Epidermal melanocyte (primary cell): Measurements from ENCODE around the gene BMPR1B.

Experiments
- DNase-seq: peaks from one replicate; pipeline ENCODE4 v3.0.0; 2011; ENCODE audit warnings: low spot score; ENCODE audit not compliant: insufficient read length

BMPR1B gene

GRCh38 chr4:94909645-94910044 lies 151.9 kb downstream of the BMPR1B start:
- no peak for DNase-seq

- DNase-seq, result no peak
These were observed 153.4 kb downstream of the BMPR1B start for GRCh38 chr4:94911106-94911505.

DNA sequence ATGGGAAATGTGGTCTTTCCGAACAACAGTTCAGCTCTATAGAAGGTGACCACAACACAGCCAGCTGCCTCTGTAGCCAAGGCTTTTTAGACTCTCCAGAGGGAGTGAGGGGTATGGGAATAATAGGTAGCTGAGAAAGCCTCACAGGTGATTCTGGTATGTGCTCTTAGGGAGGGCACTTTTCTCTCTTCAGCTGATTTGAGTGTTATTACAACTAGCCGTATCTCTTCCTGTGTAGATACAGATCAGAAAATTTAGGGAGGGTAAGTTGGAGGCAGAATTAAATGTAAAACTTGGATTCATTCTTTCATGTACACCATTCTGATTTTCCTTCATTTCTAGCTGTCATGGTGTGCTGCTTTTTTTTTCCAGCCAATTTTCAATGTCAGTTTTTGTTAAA lies 154.9 kb downstream of the BMPR1B start:
- DNase-seq, result no peak

- DNase-seq, result no peak
These were observed 155.6 kb downstream of the BMPR1B start for GRCh38 chr4:94913316-94913715.

DNA sequence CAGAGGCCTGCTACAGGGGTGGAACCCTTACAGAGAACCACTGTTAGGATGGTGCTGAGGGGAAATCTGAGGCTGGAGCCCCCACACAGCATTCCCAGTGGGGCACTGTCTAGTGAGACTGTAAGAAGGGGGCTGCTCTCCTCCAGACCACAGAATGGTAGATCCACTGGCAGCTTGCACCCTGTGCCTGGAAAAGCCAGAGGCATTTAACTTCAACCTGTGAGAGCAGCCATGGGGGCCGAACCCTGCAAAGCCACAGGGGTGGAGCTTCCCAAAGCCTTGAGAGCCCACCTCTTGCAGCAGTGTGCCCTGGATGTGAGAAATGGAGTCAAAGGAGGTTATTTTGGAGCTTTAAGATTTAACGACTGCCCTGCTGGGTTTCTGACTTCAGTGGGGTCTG lies 159.4 kb downstream of the BMPR1B start:
- no peak for DNase-seq

DNA sequence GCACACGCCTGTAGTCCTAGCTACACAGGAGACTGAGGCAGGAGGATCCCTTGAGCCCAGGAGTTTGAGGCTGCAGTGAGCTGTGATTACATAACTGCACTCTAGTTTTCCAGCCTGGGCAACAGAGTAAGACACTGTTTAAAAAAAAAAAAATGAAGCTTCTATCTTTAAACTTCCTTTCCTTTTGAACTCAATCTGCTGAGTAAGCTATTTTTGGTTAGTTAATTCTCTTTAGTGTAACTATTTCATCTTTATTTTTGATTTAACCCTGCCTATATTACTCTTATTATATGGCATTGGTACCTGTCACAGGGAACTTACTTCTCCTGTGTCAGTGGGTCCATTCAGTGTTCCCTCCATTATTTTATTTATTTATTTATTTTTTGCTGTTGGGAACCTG lies 160.8 kb downstream of the BMPR1B start:
- no peak for DNase-seq

- no peak for DNase-seq
These were observed 162.6 kb downstream of the BMPR1B start for GRCh38 chr4:94920369-94920768.

GRCh38 chr4:94924566-94924965 lies 166.8 kb downstream of the BMPR1B start:
- no peak for DNase-seq

DNA sequence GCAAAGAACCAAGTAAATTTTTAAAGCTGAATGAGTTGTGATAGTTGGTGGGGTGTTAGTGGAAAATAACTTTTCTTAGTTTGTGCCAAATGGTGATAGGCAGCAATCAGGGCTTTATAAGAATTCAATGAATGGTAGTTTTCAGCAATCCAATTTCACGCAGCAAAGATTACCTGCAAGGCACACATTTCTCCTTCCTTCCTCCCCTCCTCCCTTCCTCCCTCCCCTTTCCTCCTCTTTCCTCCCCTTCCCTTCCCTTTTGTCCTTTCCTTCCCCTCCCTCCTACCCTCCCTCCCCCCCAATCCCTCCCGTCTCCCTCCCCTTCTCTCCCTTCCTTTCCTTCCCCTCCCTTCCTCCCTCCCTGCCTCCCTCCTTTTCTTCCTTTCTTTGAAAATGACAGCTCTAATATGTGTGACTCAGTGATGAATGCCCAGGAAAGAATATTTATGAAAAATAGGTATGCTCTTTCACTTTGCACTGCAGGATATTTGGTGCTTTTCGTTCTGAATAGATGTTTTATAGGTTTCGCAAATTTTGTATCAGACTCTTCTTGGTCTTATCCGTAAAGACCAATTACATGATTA lies 168.1 kb downstream of the BMPR1B start:
- no peak for DNase-seq

DNA sequence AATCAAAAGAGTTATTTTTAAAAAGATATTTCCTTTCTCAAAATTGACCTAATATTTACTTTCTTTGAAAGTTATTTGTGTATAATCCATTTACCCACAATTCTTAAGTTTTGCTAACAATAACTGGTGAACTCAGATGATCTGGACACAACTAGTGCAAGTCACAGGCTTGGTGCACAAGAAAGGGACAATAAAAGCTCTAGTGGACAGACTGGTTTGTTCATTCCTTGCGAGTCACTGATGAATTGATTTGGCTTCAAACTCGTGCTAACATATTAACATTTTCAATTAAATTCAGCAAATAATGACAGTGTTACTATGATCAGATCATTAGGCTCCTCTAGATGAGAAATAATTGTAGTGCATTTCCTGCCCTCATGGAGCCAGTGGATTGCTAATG lies 169.2 kb downstream of the BMPR1B start:
- no peak for DNase-seq

GRCh38 chr4:94927696-94928095 lies 169.9 kb downstream of the BMPR1B start:
- no peak for DNase-seq

DNA sequence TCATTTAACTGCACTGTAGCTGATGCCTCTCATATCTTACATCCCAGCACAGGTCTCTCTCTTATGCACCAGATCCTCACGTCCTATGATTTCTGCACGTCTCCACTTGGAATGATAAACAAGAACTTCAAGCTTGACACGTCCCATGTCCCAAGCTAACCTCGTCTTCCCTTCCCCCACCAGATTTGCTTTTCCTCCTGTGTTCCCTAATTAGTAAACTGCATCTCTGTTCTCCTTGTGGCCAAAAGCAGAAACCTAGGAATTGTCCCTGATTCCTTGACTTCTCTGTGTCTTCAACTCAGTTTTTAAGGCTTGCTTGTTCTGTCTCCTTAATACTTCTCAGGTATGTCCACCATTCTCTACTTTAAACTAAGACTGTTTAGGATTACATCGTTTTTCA lies 171.9 kb downstream of the BMPR1B start:
- no peak for DNase-seq

- no peak for DNase-seq
These were observed 173.9 kb downstream of the BMPR1B start for GRCh38 chr4:94931626-94932025.

DNA sequence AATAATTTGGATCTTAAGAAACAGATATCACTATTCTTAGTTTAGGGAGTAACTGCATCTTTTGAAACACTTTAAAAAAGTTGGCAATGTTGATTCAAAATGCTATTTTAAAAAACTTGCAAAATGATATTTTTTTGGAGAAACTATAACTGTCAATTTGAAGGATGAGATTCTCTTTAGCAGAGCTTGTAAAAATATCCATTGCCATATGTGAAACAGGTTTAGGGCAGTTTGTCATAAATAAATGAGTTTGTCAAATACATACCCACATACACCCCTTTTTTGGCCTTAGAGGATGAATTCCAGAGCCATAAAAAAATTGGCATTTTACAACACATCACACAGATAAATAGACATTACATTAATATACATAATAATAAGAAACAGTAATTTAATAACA lies 174.6 kb downstream of the BMPR1B start:
- DNase-seq, result no peak

DNA sequence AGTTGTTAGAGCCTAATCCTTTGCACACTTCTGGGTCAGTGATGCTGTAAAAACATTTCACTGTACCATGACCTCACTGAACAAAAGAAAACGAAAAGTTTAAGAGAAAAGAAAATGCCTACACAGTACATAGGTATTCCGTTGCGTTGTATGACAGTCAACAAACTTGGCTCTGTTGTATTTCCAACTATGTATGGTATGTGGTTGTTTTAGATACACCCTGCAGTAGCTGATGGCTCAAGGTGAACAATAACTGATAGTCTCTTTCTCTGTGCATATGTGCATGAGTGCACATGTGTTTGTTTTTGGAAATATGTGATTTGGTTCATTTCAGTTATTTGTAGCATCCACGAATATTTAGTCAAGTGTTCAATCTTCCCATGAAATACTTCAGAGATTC lies 176.0 kb downstream of the BMPR1B start:
- no peak for DNase-seq

- no peak for DNase-seq
These were observed 176.4 kb downstream of the BMPR1B start for GRCh38 chr4:94934201-94934600.

DNA sequence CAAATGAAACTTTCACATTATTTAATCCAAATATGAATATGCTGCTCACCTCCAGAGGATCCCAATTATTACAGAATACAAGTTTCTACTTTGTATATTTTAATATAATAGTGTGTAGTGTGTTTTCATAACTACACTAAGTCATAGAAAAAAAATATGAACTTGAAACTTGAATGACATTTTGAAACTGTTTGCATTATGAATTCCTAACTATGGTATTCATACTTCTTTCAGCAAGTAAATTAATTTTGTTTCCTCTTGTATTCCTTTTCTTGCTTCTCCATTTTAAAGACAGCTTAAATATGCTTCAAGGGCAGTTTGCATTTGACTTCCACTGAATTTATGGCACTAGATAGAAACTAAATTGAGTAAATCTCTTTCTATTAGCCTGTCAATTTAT lies 177.1 kb downstream of the BMPR1B start:
- DNase-seq, result no peak

- no peak for DNase-seq
These were observed 179.1 kb downstream of the BMPR1B start for GRCh38 chr4:94936854-94937253.

- DNase-seq, result no peak
These were observed 182.2 kb downstream of the BMPR1B start for GRCh38 chr4:94939791-94940519.

GRCh38 chr4:94940520-94940908 lies 182.8 kb downstream of the BMPR1B start:
- no peak for DNase-seq

GRCh38 chr4:94941706-94942105 lies 184.0 kb downstream of the BMPR1B start:
- DNase-seq, result no peak

- DNase-seq, result no peak
These were observed 187.0 kb downstream of the BMPR1B start for GRCh38 chr4:94944726-94945125.

DNA sequence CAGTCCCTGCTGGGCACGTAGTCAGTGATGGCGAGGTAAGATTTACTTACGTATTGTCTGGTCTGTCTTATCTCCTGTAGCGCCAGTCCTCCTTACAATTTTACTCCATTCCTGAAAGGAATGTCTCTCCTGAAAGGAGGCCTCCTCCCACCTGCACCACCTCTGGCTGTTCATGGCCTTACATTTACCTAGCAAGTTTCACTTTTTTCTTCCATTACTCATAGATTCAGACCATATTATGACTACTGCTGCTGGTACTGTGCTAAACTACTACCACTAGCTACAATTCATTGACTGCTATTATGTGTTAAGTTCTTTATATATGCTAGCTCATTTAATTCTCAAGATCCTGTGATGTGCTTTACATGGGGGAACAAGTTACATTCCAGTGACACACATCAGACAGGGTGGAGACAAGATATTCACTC lies 189.9 kb downstream of the BMPR1B start:
- DNase-seq, result no peak
